ENCODE measurements around the gene NRG3.

GRCh38 chr10:82506680-82507376, 631.8 kb downstream of the NRG3 start:
- no peak for TF ChIP-seq CTCF (IDR thresholded peaks at IDR 0.05)
- no peak for TF ChIP-seq POLR2A (IDR thresholded peaks at IDR 0.05)
- TF ChIP-seq EP300 (IDR thresholded peaks at IDR 0.05) = no peak

All from gastroesophageal sphincter (tissue), 3 donors.